Measurements from ENCODE around the gene FAM98A.

FAM98A gene

GRCh38 chr2:33632831-33633230, 33.7 kb upstream of the FAM98A start:
- ChIA-PET POLR2A (ENCODE audit: low non-redundant PET) (no interaction called here), CTCF (no interaction called here)
- no peak for TF ChIP-seq CTCF (conservative IDR thresholded peaks at IDR 0.05; ENCODE audit: low read depth)
- H3K27ac ChIP-seq = no peak overlapping the region
- no peak for DNase-seq (ENCODE audit: low spot score)

- ChIA-PET POLR2A (ENCODE audit: low non-redundant PET) (no interaction called here), CTCF (no interaction called here)
- no peak for TF ChIP-seq CTCF (conservative IDR thresholded peaks at IDR 0.05; ENCODE audit: low read depth)
- DNase-seq (ENCODE audit: low spot score) = no peak
- no peak overlapping the region for H3K27ac ChIP-seq
These were observed 29.1 kb upstream of the FAM98A start for GRCh38 chr2:33628031-33628827.

- ChIA-PET CTCF (no interaction called here), POLR2A (ENCODE audit: low non-redundant PET) (no interaction called here)
- no peak for TF ChIP-seq CTCF (conservative IDR thresholded peaks at IDR 0.05; ENCODE audit: low read depth)
- H3K27ac ChIP-seq = no peak overlapping the region
- DNase-seq (ENCODE audit: low spot score) = no peak
These were observed 19.9 kb upstream of the FAM98A start for GRCh38 chr2:33619028-33619427.

- POLR2A ChIA-PET (ENCODE audit: low non-redundant PET) = no interaction called here
- CTCF ChIA-PET = no interaction called here
- DNase-seq (ENCODE audit: low spot score) = no peak
- no peak for TF ChIP-seq CTCF (conservative IDR thresholded peaks at IDR 0.05; ENCODE audit: low read depth)
- no peak overlapping the region for H3K27ac ChIP-seq
These were observed 18.9 kb upstream of the FAM98A start for GRCh38 chr2:33617989-33618388.

GRCh38 chr2:33617401-33617800, 18.3 kb upstream of the FAM98A start:
- no peak for DNase-seq (ENCODE audit: low spot score)
- POLR2A ChIA-PET (ENCODE audit: low non-redundant PET) = no interaction called here
- H3K27ac ChIP-seq = no peak overlapping the region
- CTCF ChIA-PET = no interaction called here
- TF ChIP-seq CTCF (conservative IDR thresholded peaks at IDR 0.05; ENCODE audit: low read depth) = no peak

GRCh38 chr2:33616873-33617272, 17.8 kb upstream of the FAM98A start:
- ChIA-PET CTCF (no interaction called here), POLR2A (ENCODE audit: low non-redundant PET) (no interaction called here)
- DNase-seq (ENCODE audit: low spot score) = no peak
- no peak overlapping the region for H3K27ac ChIP-seq
- TF ChIP-seq CTCF (conservative IDR thresholded peaks at IDR 0.05; ENCODE audit: low read depth) = no peak

All from RWPE1 (cell line).